ENCODE results near the gene ARL2.
"Not testable (repeated sequence)": the region's sequence is repeated elsewhere in the genome, so short reads cannot be mapped to it uniquely, and the experiment has no call there.

The ARL2 gene

DNA sequence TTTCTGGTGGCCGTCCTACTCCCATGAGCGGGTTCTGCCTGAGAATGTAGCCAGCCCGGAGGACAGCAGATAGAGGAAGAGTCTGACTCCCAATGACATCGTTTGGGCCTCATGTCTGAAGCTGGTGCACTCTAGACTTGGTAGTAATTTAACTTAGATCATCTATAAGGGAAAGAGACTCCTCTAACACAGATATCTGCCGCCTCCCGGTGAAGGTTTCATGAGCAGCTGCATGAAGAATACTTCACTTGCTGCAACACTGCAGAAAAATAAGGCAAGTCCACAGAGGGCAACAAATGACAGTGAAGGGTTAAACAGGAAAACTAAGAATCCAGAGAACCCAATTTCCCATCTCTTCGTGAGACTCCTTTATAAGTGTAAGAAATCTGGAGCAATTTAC lies 5.9 kb upstream of the ARL2 start:
- no peak for DNase-seq (ENCODE audit: low spot score)

GRCh38 chr11:65008873-65009272 lies 5.1 kb upstream of the ARL2 start:
- DNase-seq (ENCODE audit: low spot score) = no peak

DNA sequence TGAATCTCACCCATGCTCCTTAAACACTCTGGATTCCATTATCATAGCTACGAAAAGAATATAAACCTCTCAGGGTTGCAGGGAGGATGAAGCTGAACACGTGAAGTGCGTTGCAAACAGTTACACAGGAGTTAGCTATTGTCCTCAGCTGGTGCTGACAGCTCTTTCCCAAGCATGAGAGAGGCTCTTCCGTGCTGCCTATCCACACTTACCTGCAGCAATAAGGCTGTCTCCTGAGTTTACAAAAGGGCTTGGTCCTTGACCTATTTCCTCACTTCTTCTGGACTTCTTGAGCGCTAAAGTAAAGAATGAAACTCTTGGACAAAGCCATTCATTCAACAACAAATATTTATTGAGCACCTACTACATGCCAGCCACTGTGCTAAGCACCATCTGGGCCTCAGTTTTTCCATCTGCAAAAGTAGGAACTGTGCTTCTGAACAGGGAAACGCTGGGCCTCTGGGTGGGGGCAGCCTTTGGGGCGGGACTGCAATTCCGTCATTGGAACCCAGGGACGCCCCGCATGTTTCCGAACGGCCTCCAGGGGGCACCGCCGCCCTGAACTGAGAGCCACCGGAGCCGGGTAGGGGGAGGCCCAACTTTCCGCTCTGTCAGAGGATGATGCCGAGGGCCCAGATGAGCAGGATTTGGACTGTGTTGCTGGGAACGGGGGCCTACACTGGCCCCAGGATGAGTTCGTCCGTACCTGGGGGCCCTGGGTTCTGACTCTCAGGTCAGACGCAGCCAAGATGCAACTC lies 651 bp upstream of the ARL2 start:
- DNase-seq (ENCODE audit: low spot score) = peak; percentile 82

GRCh38 chr11:65014726-65015227 lies 817 bp downstream of the ARL2 start:
- DNase-seq (ENCODE audit: low spot score) = no peak

DNA sequence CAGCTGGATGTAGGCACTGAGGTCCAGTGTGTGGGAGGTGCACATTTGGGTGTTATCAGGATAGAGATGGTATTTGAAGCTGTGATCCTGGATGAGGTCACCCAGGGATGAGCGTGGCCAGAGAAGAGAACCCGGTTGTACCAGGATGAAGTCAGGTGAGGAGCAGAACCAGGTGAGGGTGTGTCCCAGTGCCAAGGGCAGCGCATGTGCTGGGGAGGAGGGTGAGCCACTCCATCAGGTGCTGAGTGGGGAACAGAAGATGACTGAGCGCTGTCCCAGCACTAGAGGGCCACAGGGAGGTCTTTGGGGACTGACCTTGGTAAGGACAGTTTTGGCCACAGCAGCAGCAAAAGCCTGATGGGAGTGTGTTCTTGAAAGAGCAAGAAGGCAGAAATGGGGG lies 2.7 kb downstream of the ARL2 start:
- no peak for DNase-seq (ENCODE audit: low spot score)

DNA sequence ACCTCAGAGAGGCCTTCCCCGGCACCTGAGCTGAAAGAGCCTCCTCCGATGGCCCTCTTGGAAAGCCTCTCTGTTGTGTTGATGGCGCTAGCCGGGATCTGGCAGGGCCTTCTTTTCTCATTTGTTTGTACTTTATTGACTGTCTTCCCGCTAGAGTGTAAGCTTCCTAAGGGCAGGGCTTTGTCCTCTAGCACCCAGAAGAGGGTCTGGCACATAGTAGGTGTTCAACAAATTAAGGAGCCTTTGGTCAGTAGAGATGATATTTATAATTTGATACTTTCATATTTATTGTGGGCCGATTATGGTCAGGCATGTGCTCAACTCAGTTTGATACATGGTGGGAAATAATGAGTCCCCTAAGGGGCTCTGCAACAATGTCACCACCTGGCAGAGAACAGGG lies 4.0 kb downstream of the ARL2 start:
- DNase-seq (ENCODE audit: low spot score) = no peak

DNA sequence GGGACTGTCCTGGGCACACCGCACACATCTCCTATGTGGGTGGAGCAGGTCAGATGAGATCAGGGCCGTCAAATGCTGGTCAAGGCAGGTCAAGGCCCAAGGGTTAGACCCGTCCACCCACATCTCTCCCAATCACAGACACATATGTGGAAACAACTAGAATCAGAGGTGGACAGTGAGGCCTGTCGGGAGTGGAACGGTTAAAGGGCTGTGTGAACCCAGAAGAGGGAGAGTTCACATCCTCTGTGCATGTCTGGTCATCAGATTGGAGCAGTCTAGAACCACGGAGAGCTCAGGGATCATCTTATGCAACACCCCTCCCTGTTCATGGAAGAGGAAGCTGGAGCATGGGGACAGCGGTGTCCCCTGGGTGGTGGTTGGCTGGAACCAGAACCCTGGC lies 5.9 kb downstream of the ARL2 start:
- DNase-seq (ENCODE audit: low spot score) = no peak

GRCh38 chr11:65021003-65021402 lies 7.0 kb downstream of the ARL2 start:
- DNase-seq (ENCODE audit: low spot score) = no peak

GRCh38 chr11:65021509-65021908 lies 7.5 kb downstream of the ARL2 start:
- DNase-seq (ENCODE audit: low spot score) = no peak

DNA sequence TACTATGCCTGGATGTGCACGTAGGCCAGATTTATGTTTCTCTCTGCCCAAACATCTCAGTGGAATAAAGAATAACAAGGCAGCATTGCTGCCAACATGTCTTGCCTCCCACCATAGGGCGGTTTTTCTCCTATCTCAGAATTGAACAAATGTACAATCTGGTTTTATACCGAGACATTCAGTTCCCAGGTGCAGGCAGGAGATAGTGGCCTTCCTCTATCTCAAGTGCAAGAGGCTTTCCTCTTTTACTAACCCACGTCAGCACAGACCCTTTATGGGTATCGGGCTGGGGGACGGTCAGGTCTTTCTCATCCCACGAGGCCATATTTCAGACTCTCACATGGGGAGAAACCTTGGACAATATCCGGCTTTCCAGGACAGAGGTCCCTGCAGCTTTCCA lies 9.5 kb downstream of the ARL2 start:
- DNase-seq (ENCODE audit: low spot score) = not testable (repeated sequence)

DNA sequence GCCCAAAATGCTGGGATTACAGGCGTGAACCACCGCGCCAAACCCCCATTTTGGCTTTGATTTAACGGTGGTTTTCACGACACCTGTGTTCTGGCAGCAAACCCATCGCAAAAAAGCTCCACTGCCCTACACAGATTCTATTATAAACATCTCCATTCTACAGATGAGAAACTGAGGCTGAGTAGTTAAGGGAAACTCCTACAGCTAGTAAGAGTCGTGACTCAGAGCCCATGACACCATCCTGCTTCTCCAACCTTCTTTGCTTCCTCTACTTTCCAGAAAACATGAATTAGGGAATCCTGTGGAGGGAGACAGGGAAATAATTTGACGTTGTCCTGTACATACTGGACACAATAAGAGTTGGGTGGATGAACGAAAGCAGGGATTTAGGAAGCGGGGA lies 12.8 kb downstream of the ARL2 start:
- no peak for DNase-seq (ENCODE audit: low spot score)

DNA sequence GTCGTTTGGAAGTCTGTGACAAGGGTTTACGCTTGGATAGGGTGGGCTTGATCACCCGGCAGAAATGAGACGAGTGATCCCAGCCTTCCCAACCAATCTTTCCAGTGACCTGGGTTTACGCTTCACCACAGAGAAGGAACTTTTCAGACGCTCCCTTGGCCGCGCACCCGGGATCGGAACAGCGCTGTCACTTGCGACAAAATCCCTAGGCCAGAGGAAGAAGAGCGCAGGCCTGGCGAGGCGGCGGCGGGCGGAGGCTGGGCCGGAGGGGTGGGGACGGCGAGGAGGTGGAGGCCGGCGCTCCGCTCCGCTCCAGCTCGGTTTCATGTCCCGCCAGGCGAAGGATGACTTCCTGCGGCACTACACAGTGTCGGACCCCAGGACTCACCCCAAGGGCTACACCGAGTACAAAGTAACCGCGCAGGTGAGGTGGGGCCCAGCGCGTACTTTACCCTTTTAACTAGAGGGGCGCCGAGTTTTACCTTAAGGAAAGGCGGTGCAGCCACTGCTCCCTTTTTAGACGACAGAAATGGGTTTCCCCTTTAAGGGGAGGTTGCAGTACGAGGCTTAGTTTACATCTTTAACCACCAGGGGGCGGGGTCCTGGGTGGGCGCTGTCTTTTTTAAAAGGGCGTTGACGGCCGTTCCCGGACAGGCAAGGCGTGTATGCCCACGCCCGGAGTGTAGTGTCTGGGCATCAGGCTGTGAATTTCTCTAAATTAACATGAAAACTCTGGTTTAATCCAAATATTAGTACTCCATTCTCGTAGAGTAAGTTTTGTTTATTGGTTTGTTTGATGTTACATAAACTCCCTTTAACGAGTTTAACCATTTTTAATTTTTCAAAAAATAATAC lies 13.5 kb downstream of the ARL2 start, which contains the start of gene SNX15:
TSS of gene SNX15 (plus strand) at position 227 of the 855 bp plus-strand sequence. CDS start at position 326, 99 bp downstream.
- DNase-seq (ENCODE audit: low spot score) = peak; percentile 93

- no peak for DNase-seq (ENCODE audit: low spot score)
These were observed 18.3 kb downstream of the ARL2 start for GRCh38 chr11:65032216-65032615.

DNA sequence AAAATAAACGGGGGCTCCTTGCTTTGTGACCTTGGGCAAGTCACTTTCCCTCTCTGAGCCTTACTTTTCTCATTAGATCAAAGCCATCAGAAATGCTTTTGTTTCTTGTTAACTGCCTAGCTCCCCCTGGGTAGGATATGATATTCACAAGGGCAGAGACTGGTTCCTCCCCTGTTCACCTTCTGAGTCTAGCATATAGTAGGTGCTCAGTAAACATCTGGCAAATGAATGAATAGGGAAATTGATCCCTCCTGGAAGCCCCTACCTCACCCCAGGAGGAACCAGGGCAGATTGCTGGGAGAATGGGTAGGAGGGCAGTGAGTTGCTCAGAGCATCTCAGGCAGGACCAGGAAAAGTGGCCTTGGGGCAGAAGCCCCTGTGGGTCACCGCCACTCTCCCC lies 20.5 kb downstream of the ARL2 start:
- no peak for DNase-seq (ENCODE audit: low spot score)

GRCh38 chr11:65035579-65035978 lies 21.6 kb downstream of the ARL2 start:
- no peak for DNase-seq (ENCODE audit: low spot score)

DNA sequence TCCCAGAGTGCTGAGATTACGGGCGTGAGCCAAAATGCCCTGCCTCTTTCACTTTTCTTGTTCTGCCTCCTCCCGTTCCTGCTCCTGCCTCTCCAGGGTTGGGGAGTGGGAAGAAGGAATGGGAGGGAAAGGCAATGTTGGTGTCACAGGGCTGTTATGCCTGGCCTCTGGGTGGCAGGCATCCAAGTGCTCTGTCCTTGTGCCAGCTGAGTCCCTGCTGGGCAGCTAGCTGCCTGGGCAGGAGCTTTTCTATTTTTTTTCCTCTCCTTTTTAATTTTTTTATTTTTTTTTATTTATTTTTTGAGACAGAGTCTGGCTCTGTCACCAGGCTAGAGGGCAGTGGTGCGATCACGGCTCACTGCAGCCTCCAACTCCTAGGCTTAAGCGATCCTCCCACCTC lies 23.0 kb downstream of the ARL2 start:
- no peak for DNase-seq (ENCODE audit: low spot score)

GRCh38 chr11:65040520-65040846 lies 26.5 kb downstream of the ARL2 start:
- no peak for DNase-seq (ENCODE audit: low spot score)

GRCh38 chr11:65040847-65041622 lies 27.1 kb downstream of the ARL2 start, which contains the start of gene SAC3D1:
SAC3D1 (plus strand) TSS chr11:65041210; CDS start chr11:65041293, 83 bp downstream.
- peak; percentile 95 for DNase-seq (ENCODE audit: low spot score)

DNA sequence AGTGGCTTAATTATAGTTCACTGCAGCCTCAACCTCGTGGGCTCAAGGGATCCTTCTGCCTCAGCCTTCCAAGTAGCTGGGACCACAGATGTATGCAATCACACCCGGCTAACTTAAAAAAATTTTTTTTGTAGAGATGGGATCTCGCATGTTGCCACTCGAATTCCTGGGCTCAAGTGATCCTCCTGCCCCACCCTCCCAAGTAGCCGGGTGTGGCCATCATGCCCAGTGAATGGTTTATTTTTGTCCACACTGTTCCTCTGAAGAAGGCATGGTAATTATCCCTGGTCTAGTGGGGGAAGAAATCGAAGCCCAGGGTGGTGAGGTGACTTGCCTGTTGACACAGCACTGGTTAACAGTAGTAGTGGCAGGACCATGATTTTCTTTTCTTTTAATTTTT lies 28.9 kb downstream of the ARL2 start:
- DNase-seq (ENCODE audit: low spot score) = no peak

- DNase-seq (ENCODE audit: low spot score) = no peak
These were observed 30.0 kb downstream of the ARL2 start for GRCh38 chr11:65043881-65044501.

- DNase-seq (ENCODE audit: low spot score) = no peak
These were observed 31.1 kb downstream of the ARL2 start for GRCh38 chr11:65045061-65045460.

DNA sequence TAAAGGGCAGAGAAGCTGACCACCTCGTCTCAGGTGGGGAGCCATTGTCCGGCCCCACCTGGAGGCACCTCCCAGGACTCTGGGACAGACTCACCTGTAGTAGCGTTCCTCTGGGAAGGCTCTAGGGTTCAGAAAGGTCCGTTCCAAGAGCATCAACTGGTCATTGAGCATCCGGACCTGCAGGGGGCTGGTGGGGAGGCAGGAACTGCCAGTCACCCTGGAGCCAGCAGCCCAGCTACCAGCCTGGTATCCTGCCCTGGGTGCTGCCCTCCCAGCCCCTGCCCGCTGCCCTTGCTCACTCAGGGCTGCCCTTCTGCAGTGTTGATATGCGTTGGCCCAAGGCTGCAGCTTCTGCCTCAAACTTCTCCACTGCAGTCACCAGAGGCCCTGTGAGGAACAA lies 31.8 kb downstream of the ARL2 start:
- no peak for DNase-seq (ENCODE audit: low spot score)

Measured in COLO829 (cell line).